ENCODE measurements around the gene ACAP2.

DNA sequence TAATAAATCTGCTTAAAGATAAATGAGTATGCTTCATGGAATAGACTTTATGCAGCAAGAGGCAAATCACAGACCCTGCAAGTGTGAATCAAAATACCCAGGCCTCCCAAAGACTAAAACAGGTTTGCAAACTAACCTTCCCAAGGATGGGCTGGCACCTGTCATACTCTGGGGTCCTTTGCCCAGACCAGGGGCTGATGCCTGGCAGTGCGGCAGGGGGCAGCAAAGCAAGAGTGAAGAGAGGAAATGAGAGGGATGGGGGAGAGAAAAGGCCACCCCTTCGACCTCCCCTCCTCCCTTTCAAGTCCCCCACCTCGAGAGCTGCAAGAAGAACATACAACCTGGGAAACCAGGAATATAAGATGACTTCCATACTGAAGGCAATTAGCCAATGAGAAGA is 203.7 kb downstream of the ACAP2 start:
- TF ChIP-seq POLR2A (IDR thresholded peaks at IDR 0.05; ENCODE audit: low read length): no peak
- TF ChIP-seq, protein P1, sequence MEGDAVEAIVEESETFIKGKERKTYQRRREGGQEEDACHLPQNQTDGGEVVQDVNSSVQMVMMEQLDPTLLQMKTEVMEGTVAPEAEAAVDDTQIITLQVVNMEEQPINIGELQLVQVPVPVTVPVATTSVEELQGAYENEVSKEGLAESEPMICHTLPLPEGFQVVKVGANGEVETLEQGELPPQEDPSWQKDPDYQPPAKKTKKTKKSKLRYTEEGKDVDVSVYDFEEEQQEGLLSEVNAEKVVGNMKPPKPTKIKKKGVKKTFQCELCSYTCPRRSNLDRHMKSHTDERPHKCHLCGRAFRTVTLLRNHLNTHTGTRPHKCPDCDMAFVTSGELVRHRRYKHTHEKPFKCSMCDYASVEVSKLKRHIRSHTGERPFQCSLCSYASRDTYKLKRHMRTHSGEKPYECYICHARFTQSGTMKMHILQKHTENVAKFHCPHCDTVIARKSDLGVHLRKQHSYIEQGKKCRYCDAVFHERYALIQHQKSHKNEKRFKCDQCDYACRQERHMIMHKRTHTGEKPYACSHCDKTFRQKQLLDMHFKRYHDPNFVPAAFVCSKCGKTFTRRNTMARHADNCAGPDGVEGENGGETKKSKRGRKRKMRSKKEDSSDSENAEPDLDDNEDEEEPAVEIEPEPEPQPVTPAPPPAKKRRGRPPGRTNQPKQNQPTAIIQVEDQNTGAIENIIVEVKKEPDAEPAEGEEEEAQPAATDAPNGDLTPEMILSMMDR (IDR thresholded peaks at IDR 0.05): no peak
- no peak for TF ChIP-seq RAD21 (conservative IDR thresholded peaks at IDR 0.05 in 1 of 2, IDR thresholded peaks at IDR 0.05 in 1 of 2)
- TF ChIP-seq JUN (IDR thresholded peaks at IDR 0.05): no peak
- TF ChIP-seq KDM1A (IDR thresholded peaks at IDR 0.05; ENCODE audit: low read depth): no peak

Measured in A549 (cell line).